T-helper 1 cell treated with Interleukin-12 subunit alpha and Interleukin-12 subunit beta and Interleukin-4 antibody, amounts not matched to agents 30 μg/mL and 1 μg/mL, for 36 hours (primary cell): ENCODE measurements around the gene S100A10.

Source experiments
- H3K27ac Mint-ChIP-seq: one replicate; pipeline ENCODE4 v1.8.0; 2021; ENCODE audit warnings: mild to moderate bottlenecking, mixed read lengths
- H3K27me3 Mint-ChIP-seq: one replicate; pipeline ENCODE4 v1.8.0; 2021; ENCODE audit warnings: low read depth, mixed read lengths
- H3K36me3 Mint-ChIP-seq: one replicate; pipeline ENCODE4 v1.8.0; 2021; ENCODE audit warnings: low read depth, mixed read lengths
- H3K4me1 Mint-ChIP-seq: one replicate; pipeline ENCODE4 v1.8.0; 2021; ENCODE audit warnings: low read depth, mixed read lengths
- H3K4me3 Mint-ChIP-seq: one replicate; pipeline ENCODE4 v1.8.0; 2021; ENCODE audit warnings: mild to moderate bottlenecking, moderate library complexity, mixed read lengths
- H3K9me3 Mint-ChIP-seq: one replicate; pipeline ENCODE4 v1.8.0; 2021; ENCODE audit warnings: mixed read lengths

Gene S100A10

GRCh38 chr1:151993734-151994496 lies at the start of gene S100A10:
S100A10 (minus strand) TSS chr1:151993859; CDS start chr1:151986230, 7,629 bp downstream.
- peaks cover 53% of the 10 kb centered on the region for H3K4me1 Mint-ChIP-seq

GRCh38 chr1:152042030-152042429 lies 48.4 kb upstream of the S100A10 start:
- Mint-ChIP-seq H3K36me3 (no peaks in the 10 kb centered on the region), H3K4me3 (no peak overlapping the region), H3K9me3 (no peaks in the 10 kb centered on the region), H3K27me3 (no peaks in the 10 kb centered on the region), H3K27ac (no peak overlapping the region), H3K4me1 (peaks cover 19% of the 10 kb centered on the region)

More at GRCh38 chr1:151993734-151994496, at the start of gene S100A10:
- H3K27ac Mint-ChIP-seq = peak within 1 kb of the TSS; percentile 96
- peak within 1 kb of the TSS; percentile 97 for H3K4me3 Mint-ChIP-seq
- H3K27me3 Mint-ChIP-seq = peaks cover 2% of the 10 kb centered on the region
- H3K36me3 Mint-ChIP-seq = peaks cover 9% of the 10 kb centered on the region
- H3K9me3 Mint-ChIP-seq = no peaks in the 10 kb centered on the region

- no peaks in the 10 kb centered on the region for H3K9me3 Mint-ChIP-seq
- H3K4me1 Mint-ChIP-seq = peaks cover 15% of the 10 kb centered on the region
- no peak overlapping the region for H3K4me3 Mint-ChIP-seq
- no peak overlapping the region for H3K27ac Mint-ChIP-seq
- H3K36me3 Mint-ChIP-seq = peaks cover 14% of the 10 kb centered on the region
- H3K27me3 Mint-ChIP-seq = no peaks in the 10 kb centered on the region
Measured at GRCh38 chr1:152039886-152040285, 46.2 kb upstream of the S100A10 start.

GRCh38 chr1:152039461-152039860 lies 45.8 kb upstream of the S100A10 start:
- H3K27ac Mint-ChIP-seq = no peak overlapping the region
- no peaks in the 10 kb centered on the region for H3K27me3 Mint-ChIP-seq
- peaks cover 18% of the 10 kb centered on the region for H3K4me1 Mint-ChIP-seq
- H3K36me3 Mint-ChIP-seq = peaks cover 18% of the 10 kb centered on the region
- no peak overlapping the region for H3K4me3 Mint-ChIP-seq
- H3K9me3 Mint-ChIP-seq = no peaks in the 10 kb centered on the region

GRCh38 chr1:152038871-152039270 lies 45.2 kb upstream of the S100A10 start:
- H3K9me3 Mint-ChIP-seq = no peaks in the 10 kb centered on the region
- H3K4me3 Mint-ChIP-seq = no peak overlapping the region
- H3K36me3 Mint-ChIP-seq = peaks cover 23% of the 10 kb centered on the region
- H3K27ac Mint-ChIP-seq = no peak overlapping the region
- peaks cover 21% of the 10 kb centered on the region for H3K4me1 Mint-ChIP-seq
- H3K27me3 Mint-ChIP-seq = no peaks in the 10 kb centered on the region

- Mint-ChIP-seq H3K4me1 (peaks cover 34% of the 10 kb centered on the region), H3K9me3 (no peaks in the 10 kb centered on the region), H3K27ac (peak within 1 kb of the TSS; percentile 93), H3K4me3 (peak within 1 kb of the TSS; percentile 97), H3K36me3 (peaks cover 46% of the 10 kb centered on the region), H3K27me3 (no peaks in the 10 kb centered on the region)
Measured at GRCh38 chr1:152036267-152037216, 42.9 kb upstream of the S100A10 start, which contains the start of gene S100A11. S100A11 (minus strand) TSS chr1:152037004; CDS start chr1:152036915, 89 bp downstream.

- Mint-ChIP-seq H3K27me3 (no peaks in the 10 kb centered on the region), H3K27ac (peak overlapping the region; percentile 93), H3K4me3 (peak overlapping the region; percentile 97), H3K36me3 (peaks cover 48% of the 10 kb centered on the region), H3K9me3 (no peaks in the 10 kb centered on the region), H3K4me1 (peaks cover 36% of the 10 kb centered on the region)
Measured at GRCh38 chr1:152035539-152036266, 42.0 kb upstream of the S100A10 start.

GRCh38 chr1:152034654-152035538 lies 41.2 kb upstream of the S100A10 start:
- peak overlapping the region; percentile 97 for H3K4me3 Mint-ChIP-seq
- no peaks in the 10 kb centered on the region for H3K9me3 Mint-ChIP-seq
- peaks cover 40% of the 10 kb centered on the region for H3K4me1 Mint-ChIP-seq
- H3K36me3 Mint-ChIP-seq = peaks cover 52% of the 10 kb centered on the region
- no peaks in the 10 kb centered on the region for H3K27me3 Mint-ChIP-seq
- H3K27ac Mint-ChIP-seq = peak overlapping the region; percentile 93

GRCh38 chr1:152034324-152034653 lies 40.6 kb upstream of the S100A10 start:
- peaks cover 44% of the 10 kb centered on the region for H3K4me1 Mint-ChIP-seq

GRCh38 chr1:152029929-152030211 lies 36.2 kb upstream of the S100A10 start:
- H3K27me3 Mint-ChIP-seq = no peaks in the 10 kb centered on the region
- H3K9me3 Mint-ChIP-seq = peaks cover 9% of the 10 kb centered on the region
- no peak overlapping the region for H3K27ac Mint-ChIP-seq
- no peak overlapping the region for H3K4me3 Mint-ChIP-seq
- H3K36me3 Mint-ChIP-seq = peaks cover 54% of the 10 kb centered on the region
- H3K4me1 Mint-ChIP-seq = peaks cover 41% of the 10 kb centered on the region

More at GRCh38 chr1:152034324-152034653, 40.6 kb upstream of the S100A10 start:
- Mint-ChIP-seq H3K9me3 (peaks cover 1% of the 10 kb centered on the region), H3K36me3 (peaks cover 56% of the 10 kb centered on the region), H3K27me3 (no peaks in the 10 kb centered on the region), H3K4me3 (peak overlapping the region; percentile 97), H3K27ac (peak overlapping the region; percentile 93)

GRCh38 chr1:152029144-152029928 lies 35.7 kb upstream of the S100A10 start:
- Mint-ChIP-seq H3K9me3 (peaks cover 9% of the 10 kb centered on the region), H3K27me3 (no peaks in the 10 kb centered on the region), H3K4me1 (peaks cover 35% of the 10 kb centered on the region), H3K36me3 (peaks cover 49% of the 10 kb centered on the region), H3K27ac (peak overlapping the region; percentile 66), H3K4me3 (no peak overlapping the region)

GRCh38 chr1:152026895-152027294 lies 33.2 kb upstream of the S100A10 start:
- Mint-ChIP-seq H3K27me3 (no peaks in the 10 kb centered on the region), H3K27ac (no peak overlapping the region), H3K9me3 (peaks cover 9% of the 10 kb centered on the region), H3K4me1 (peaks cover 20% of the 10 kb centered on the region), H3K36me3 (peaks cover 26% of the 10 kb centered on the region), H3K4me3 (no peak overlapping the region)

- peaks cover 7% of the 10 kb centered on the region for H3K4me1 Mint-ChIP-seq
- peaks cover 7% of the 10 kb centered on the region for H3K9me3 Mint-ChIP-seq
- H3K27ac Mint-ChIP-seq = no peak overlapping the region
- no peak overlapping the region for H3K4me3 Mint-ChIP-seq
- H3K27me3 Mint-ChIP-seq = no peaks in the 10 kb centered on the region
- H3K36me3 Mint-ChIP-seq = peaks cover 11% of the 10 kb centered on the region
Measured at GRCh38 chr1:152024223-152024622, 30.6 kb upstream of the S100A10 start.
